ENCODE data around the gene ZNF446. TPM values are rescaled to one million over a fixed set of nuclear protein-coding genes. Genes with fewer than 3 reads are reported as not detected.

Gene ZNF446
- total and polyA plus RNA-seq, 9 of the 15 experiments (the other 6 are each of a cell fraction or from before 2014, with no cell fraction given) = 0.07 to 4.8 (median 1.2) TPM

DNA sequence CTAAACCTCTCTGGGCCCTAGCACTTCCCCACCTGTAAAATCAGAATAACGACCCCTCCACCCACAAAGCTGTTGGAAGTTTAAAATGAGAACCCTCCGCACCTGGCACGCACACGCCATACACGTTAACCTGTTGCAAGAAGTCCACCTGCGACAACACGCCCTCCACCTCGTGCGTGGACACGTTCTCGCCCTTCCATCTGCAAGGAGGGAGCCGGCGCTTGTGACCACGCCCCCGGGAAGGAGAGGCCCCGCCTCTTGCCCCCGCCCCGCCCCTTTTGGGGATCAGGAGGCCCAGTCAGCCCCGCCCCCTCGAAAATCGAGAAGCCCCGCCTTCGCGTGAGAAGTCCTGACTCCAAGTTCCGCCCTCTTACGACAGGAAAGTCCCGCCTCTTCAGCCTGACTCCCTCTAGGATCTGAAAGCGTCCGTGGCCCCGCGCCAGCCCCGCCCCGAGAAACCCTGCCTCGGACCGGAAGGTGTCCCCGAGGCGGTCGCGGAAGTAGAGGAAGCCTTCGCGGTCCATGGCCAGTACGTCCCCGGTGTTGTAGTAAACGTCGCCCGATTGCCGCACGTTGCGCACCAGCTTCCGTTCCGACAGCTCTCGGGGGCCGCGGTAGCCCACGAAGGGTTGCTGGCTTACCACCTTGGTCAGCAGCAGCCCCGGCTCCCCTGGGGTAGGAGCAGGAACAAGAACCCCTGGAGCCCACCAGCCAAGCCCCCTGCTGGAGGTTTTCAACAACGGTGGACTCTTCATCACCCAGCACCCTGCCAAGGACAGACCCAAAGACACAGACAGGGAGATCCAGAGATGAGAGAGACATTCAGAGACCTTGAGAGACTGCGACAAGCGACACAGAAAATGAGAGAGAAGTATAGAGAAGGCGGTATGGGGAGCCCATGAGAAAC is 23.1 kb downstream of the ZNF446 start (continued):
- TF ChIP-seq, protein P1, sequence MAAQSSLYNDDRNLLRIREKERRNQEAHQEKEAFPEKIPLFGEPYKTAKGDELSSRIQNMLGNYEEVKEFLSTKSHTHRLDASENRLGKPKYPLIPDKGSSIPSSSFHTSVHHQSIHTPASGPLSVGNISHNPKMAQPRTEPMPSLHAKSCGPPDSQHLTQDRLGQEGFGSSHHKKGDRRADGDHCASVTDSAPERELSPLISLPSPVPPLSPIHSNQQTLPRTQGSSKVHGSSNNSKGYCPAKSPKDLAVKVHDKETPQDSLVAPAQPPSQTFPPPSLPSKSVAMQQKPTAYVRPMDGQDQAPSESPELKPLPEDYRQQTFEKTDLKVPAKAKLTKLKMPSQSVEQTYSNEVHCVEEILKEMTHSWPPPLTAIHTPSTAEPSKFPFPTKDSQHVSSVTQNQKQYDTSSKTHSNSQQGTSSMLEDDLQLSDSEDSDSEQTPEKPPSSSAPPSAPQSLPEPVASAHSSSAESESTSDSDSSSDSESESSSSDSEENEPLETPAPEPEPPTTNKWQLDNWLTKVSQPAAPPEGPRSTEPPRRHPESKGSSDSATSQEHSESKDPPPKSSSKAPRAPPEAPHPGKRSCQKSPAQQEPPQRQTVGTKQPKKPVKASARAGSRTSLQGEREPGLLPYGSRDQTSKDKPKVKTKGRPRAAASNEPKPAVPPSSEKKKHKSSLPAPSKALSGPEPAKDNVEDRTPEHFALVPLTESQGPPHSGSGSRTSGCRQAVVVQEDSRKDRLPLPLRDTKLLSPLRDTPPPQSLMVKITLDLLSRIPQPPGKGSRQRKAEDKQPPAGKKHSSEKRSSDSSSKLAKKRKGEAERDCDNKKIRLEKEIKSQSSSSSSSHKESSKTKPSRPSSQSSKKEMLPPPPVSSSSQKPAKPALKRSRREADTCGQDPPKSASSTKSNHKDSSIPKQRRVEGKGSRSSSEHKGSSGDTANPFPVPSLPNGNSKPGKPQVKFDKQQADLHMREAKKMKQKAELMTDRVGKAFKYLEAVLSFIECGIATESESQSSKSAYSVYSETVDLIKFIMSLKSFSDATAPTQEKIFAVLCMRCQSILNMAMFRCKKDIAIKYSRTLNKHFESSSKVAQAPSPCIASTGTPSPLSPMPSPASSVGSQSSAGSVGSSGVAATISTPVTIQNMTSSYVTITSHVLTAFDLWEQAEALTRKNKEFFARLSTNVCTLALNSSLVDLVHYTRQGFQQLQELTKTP (IDR thresholded peaks at IDR 0.05; ENCODE audit: low read depth in 1 of 2, partially characterized antibody in 2 of 2) = peak; percentile 48 to 79
- TF ChIP-seq TEAD4 (IDR thresholded peaks at IDR 0.05; ENCODE audit: low read length) (peak; percentile 56), TEAD4 (CRISPR knock-in tag; IDR thresholded peaks at IDR 0.05; ENCODE audit: borderline replicate concordance) (no peak), ZNF57 (CRISPR knock-in tag; IDR thresholded peaks at IDR 0.05) (no peak), ZNF75A (CRISPR knock-in tag; IDR thresholded peaks at IDR 0.05) (no peak)
- TF ChIP-seq, protein P2, sequence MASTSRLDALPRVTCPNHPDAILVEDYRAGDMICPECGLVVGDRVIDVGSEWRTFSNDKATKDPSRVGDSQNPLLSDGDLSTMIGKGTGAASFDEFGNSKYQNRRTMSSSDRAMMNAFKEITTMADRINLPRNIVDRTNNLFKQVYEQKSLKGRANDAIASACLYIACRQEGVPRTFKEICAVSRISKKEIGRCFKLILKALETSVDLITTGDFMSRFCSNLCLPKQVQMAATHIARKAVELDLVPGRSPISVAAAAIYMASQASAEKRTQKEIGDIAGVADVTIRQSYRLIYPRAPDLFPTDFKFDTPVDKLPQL (IDR thresholded peaks at IDR 0.05; ENCODE audit: extremely low read depth, insufficient read length) = no peak
- TF ChIP-seq, protein P3, sequence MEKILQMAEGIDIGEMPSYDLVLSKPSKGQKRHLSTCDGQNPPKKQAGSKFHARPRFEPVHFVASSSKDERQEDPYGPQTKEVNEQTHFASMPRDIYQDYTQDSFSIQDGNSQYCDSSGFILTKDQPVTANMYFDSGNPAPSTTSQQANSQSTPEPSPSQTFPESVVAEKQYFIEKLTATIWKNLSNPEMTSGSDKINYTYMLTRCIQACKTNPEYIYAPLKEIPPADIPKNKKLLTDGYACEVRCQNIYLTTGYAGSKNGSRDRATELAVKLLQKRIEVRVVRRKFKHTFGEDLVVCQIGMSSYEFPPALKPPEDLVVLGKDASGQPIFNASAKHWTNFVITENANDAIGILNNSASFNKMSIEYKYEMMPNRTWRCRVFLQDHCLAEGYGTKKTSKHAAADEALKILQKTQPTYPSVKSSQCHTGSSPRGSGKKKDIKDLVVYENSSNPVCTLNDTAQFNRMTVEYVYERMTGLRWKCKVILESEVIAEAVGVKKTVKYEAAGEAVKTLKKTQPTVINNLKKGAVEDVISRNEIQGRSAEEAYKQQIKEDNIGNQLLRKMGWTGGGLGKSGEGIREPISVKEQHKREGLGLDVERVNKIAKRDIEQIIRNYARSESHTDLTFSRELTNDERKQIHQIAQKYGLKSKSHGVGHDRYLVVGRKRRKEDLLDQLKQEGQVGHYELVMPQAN (IDR thresholded peaks at IDR 0.05; ENCODE audit: borderline replicate concordance) = peak; percentile 89
